ENCODE measurements around the gene PKNOX2. TPM values are rescaled to one million over a fixed set of nuclear protein-coding genes. Genes with fewer than 3 reads are reported as not detected.

The PKNOX2 gene
- total and polyA plus RNA-seq, 9 donors, result 10.6 to 42.3 (median 30.0) TPM

DNA sequence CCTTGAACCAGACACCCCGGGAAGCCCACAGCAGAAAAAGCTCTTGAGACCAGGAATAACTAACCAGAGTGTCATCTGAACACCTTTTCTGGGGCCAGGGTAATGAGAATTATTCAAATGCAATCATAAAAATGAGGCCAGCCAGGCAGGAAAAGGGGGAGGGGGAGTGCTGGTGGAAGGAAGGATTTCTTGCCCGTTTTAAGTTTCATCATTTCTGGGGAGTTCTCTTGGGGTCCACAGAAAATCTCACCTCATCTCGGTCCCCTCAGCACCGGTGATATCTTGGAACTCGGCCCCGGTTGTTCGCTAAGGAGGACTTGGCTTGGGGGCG, 495 bp upstream of the PKNOX2 start:
- DNase-seq, result no peak
- WGBS, 3 donors, result 6 to 9% (median 6%) methylated on average over 8 of the region's 8 CpGs
- peaks cover 5% of the 10 kb centered on the region for H3K4me1 ChIP-seq (ENCODE audit: insufficient read depth)
- H3K27ac ChIP-seq, result peak overlapping the region in 1 of 2 donors; percentile 91
- H3K27me3 ChIP-seq, result no peaks in the 10 kb centered on the region
- peak overlapping the region; percentile 62 for H3K4me3 ChIP-seq
- intact Hi-C loops (cut with DNase I), result loop anchor here (2.0 to 5.0 kb wide), 4 partner anchors 48 to 238 kb away; no protein-coding TSS in a partner anchor
- TF ChIP-seq POLR2A (IDR thresholded peaks at IDR 0.05) (no peak), EP300 (IDR thresholded peaks at IDR 0.05) (no peak)
- TF ChIP-seq, protein P1, sequence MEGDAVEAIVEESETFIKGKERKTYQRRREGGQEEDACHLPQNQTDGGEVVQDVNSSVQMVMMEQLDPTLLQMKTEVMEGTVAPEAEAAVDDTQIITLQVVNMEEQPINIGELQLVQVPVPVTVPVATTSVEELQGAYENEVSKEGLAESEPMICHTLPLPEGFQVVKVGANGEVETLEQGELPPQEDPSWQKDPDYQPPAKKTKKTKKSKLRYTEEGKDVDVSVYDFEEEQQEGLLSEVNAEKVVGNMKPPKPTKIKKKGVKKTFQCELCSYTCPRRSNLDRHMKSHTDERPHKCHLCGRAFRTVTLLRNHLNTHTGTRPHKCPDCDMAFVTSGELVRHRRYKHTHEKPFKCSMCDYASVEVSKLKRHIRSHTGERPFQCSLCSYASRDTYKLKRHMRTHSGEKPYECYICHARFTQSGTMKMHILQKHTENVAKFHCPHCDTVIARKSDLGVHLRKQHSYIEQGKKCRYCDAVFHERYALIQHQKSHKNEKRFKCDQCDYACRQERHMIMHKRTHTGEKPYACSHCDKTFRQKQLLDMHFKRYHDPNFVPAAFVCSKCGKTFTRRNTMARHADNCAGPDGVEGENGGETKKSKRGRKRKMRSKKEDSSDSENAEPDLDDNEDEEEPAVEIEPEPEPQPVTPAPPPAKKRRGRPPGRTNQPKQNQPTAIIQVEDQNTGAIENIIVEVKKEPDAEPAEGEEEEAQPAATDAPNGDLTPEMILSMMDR (IDR thresholded peaks at IDR 0.05), result no peak
- no peaks in the 10 kb centered on the region for H3K36me3 ChIP-seq
- no peaks in the 10 kb centered on the region for H3K9me3 ChIP-seq

DNA sequence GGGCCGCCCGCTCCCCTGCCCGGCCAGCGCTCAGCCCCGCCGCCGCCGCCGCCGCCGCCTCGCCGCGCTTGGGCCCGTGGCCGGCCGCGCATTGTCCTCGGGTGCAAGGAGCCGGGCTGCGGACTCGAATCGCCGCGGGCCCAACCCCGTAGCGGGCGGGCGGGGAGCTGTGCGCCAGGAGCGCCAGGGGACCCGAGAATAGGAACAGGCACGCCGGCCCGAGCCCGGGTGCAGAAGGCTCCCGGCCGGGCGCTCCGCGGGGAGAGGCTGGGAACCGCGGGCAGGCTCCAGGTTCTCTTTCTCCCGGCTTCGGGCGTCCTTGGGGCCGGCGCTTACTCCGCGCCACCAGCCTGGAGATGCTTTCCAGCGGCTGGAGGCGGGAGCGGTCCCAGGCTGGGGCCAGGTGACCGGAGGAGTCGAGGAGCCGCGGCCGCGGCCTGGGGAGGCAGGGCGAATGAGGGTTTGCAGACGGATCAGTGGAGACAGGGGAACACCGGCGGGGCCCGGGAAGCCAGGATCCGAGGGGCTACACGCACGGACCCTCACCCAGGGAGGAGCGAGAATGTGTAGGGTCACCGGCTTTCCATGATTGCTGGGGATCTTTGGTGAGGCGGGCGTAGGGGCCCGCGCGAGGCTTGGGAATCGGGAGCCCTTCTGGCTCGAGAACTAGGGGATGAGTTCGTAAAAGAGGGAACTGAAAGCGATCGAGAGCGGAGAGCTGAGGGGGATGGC, 726 bp downstream of the PKNOX2 start:
- Histone ChIP-seq H3K4me1 (ENCODE audit: insufficient read depth) (peaks cover 16% of the 10 kb centered on the region), H3K27me3 (no peaks in the 10 kb centered on the region), H3K27ac (peak overlapping the region; percentile 88 to 91), H3K4me3 (peak overlapping the region; percentile 62), H3K9me3 (no peaks in the 10 kb centered on the region), H3K36me3 (no peaks in the 10 kb centered on the region)
- WGBS, 3 donors, result 0 to 1% (median 0%) methylated on average over 71 to 80 of the region's 80 CpGs
- intact Hi-C loops (cut with DNase I), result loop anchor here (2.0 to 5.0 kb wide), 3 partner anchors 57 to 182 kb away; no protein-coding TSS in a partner anchor
- peak; percentile 43 to 71 (median 59) for DNase-seq
- no peak for TF ChIP-seq POLR2A (IDR thresholded peaks at IDR 0.05)
- no peak for TF ChIP-seq EP300 (IDR thresholded peaks at IDR 0.05)
- TF ChIP-seq, protein P1 (IDR thresholded peaks at IDR 0.05), result no peak

DNA sequence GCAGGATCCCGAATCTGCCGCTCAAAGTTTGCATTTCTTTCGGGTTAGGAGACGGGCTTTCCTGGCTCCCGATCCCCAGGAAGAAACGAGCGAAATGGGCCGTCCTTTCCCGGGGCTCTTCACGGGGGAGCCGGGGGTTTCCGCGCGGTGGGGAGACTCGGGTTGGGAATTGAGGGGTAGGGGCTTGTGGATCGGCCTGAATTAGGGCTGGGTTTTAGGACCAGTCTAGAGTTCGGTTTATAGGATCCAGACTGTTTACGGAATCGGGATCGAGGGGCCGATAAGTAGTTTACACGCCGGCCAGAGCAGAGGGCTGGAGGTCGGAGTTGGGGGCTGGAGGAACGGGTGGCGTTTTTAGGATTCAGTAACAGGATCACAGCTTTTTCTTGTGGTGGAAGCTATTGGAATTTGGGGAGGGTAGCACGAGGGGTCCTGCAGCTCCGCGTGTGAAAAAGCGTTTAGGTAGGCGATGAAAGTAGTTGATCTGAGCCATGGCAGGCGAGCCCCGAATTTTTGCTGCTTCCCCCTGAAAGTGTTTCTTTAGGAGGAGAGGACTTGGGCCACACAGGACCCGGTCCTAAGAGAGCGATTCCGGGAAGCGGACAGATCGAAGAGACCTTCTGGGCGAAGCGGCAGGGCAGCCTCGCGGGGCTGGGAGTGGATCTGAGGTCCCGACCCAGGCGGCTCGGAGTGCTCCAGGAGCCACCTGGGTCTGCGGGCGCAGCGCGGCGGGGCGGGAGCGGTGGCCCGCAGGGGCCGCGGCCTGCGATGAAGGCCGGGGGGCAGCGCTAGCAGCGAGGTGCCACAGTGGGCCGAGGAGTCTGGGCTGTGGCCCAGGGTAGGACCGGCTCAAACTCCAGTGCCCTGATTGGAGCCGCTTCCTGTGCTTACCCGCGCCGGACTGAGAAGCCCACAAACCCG, 1.6 kb downstream of the PKNOX2 start:
- Histone ChIP-seq H3K4me3 (peak overlapping the region; percentile 62), H3K27me3 (no peaks in the 10 kb centered on the region), H3K4me1 (ENCODE audit: insufficient read depth) (peaks cover 18% of the 10 kb centered on the region), H3K27ac (peak overlapping the region; percentile 88 to 91), H3K9me3 (no peaks in the 10 kb centered on the region), H3K36me3 (no peaks in the 10 kb centered on the region)
- intact Hi-C loops (cut with DNase I), result loop anchor here (2.0 to 5.0 kb wide), 3 partner anchors 56 to 181 kb away; no protein-coding TSS in a partner anchor
- TF ChIP-seq EP300 (IDR thresholded peaks at IDR 0.05), result no peak
- TF ChIP-seq POLR2A (IDR thresholded peaks at IDR 0.05), result no peak
- TF ChIP-seq, protein P1 (IDR thresholded peaks at IDR 0.05), result no peak
- peak; percentile 51 to 69 (median 56) for DNase-seq
- 1 to 2% (median 1%) methylated on average over 58 to 66 of the region's 66 CpGs for WGBS, 3 donors

DNA sequence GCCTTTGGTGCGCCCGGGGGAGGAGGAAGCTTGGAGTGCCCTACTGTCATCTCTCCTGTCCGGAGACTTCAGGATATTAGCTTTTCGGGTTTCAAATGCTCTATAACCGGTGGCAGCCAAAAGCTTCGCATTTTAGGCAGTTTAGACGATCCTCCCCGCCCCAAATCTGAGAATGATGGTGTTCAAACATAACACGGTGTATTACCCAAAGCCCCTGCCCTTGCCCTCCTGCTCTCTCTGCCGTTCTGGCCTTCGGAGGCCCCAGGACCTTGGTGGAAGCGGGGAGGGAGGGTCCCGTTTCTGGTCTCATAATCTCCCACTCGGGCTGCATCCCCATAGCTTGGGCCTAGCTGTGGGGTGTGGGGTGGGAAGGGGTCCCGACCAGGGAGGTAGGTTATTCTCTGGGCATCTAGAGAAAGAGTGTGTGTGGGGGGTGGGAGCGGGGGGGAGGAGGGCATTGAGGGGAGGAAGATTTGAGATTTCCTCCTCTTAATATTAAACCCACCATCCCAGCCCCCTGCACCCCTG, 2.3 kb downstream of the PKNOX2 start:
- H3K27ac ChIP-seq, result peak overlapping the region; percentile 88 to 91
- H3K9me3 ChIP-seq, result no peaks in the 10 kb centered on the region
- peaks cover 25% of the 10 kb centered on the region for H3K4me1 ChIP-seq (ENCODE audit: insufficient read depth)
- intact Hi-C loops (cut with DNase I), result loop anchor here in 1 of 4 donors (5.0 kb wide), 1 partner anchor 55 kb away; no protein-coding TSS in a partner anchor
- TF ChIP-seq POLR2A (IDR thresholded peaks at IDR 0.05), result no peak
- TF ChIP-seq, protein P1 (IDR thresholded peaks at IDR 0.05), result no peak
- TF ChIP-seq EP300 (IDR thresholded peaks at IDR 0.05), result no peak
- no peaks in the 10 kb centered on the region for H3K27me3 ChIP-seq
- peak in 3 of 5 donors; percentile 17 to 46 (median 38) for DNase-seq
- WGBS, 3 donors, result 2 to 11% (median 7%) methylated on average over 16 of the region's 16 CpGs
- no peaks in the 10 kb centered on the region for H3K36me3 ChIP-seq
- H3K4me3 ChIP-seq, result peak overlapping the region; percentile 62

Measured in ovary (tissue), 9 donors.